Activated CD8-positive, alpha-beta T cell treated with anti-CD3 and anti-CD28 coated beads for 36 hours (primary cell): ENCODE measurements around the gene PAK3. TPM values are rescaled to one million over a fixed set of nuclear protein-coding genes. Genes with fewer than 3 reads are reported as not detected.

Experiments
- ATAC-seq: fragments of 200-7000 bp; cut with Tn5 transposase; one replicate; pipeline ENCODE4 v1.10.0; 2021; ENCODE audit warnings: mild to moderate bottlenecking, moderate library complexity
- CTCF ChIA-PET: fragments of 350-600 bp; sonication (Branson Sonifier 250); formaldehyde crosslinking; loops from one replicate; lab custom pipeline; 2021; ENCODE audit warnings: antibody characterized with exemption; lab: Charles Lee
- POLR2A ChIA-PET: fragments of 350-600 bp; sonication (Branson Sonifier 250); formaldehyde crosslinking; loops from one replicate; lab custom pipeline; 2021; ENCODE audit warnings: antibody characterized with exemption; lab: Charles Lee
- DNase-seq: peaks from one replicate; pipeline ENCODE4 v3.0.0-alpha.2; 2020
- H3K27ac Mint-ChIP-seq: one replicate; pipeline ENCODE4 v1.8.0; 2021; ENCODE audit warnings: mild to moderate bottlenecking, mixed read lengths
- H3K27me3 Mint-ChIP-seq: one replicate; pipeline ENCODE4 v1.8.0; 2021; ENCODE audit warnings: mixed read lengths
- H3K36me3 Mint-ChIP-seq: one replicate; pipeline ENCODE4 v1.8.0; 2021; ENCODE audit warnings: low read depth, mixed read lengths
- H3K4me1 Mint-ChIP-seq: one replicate; pipeline ENCODE4 v1.8.0; 2021; ENCODE audit warnings: low read depth, mixed read lengths
- H3K4me3 Mint-ChIP-seq: one replicate; pipeline ENCODE4 v1.8.0; 2021; ENCODE audit warnings: mild to moderate bottlenecking, moderate library complexity, mixed read lengths
- H3K9me3 Mint-ChIP-seq: one replicate; pipeline ENCODE4 v1.8.0; 2021; ENCODE audit warnings: mixed read lengths
- intact Hi-C: fragments of 100-400 bp; cut with micrococcal nuclease; formaldehyde crosslinking; loops from one replicate; pipeline ENCODE4 v1.10.0; 2022
- total RNA-seq, 2 experiments: library from RNA; stranded (reverse); gene quantifications; one replicate each; pipeline ENCODE4 v1.2.3, GENCODE V29; 2021
- TF ChIP-seq, protein P1 (sequence below): fragments of 200-600 bp; IDR thresholded peaks from one replicate; pipeline ENCODE4 v1.8.0; 2022; ENCODE audit warnings: antibody characterized with exemption, mild to moderate bottlenecking

The PAK3 gene
- total RNA-seq, 2 experiments from 2014 or later: 0.07 to 0.18 TPM

DNA sequence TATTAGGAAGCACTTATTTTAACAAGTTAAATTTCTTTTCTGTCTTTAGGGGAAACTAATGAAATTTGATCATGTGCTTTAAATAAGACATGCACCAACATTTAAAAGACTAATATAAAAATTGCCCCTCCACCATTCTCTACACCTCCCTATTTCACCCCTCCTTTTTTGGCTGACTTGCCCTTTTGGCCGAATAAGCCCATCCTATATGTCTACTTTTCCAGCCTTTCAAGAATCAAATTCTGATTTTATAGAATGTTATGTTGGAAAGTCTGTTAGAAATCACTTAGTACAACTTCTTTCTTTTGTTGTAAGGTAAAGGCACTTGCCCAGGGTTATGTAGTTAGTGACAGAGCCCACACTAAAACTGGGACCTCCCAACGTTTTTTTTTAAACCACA, 172.5 kb downstream of the PAK3 start:
- ChIA-PET CTCF (no interaction called here), POLR2A (no interaction called here)
- no peaks in the 10 kb centered on the region for H3K36me3 Mint-ChIP-seq
- no peaks in the 10 kb centered on the region for H3K27me3 Mint-ChIP-seq
- no peak overlapping the region for H3K27ac Mint-ChIP-seq
- ATAC-seq (no peak), DNase-seq (no peak)
- intact Hi-C loops: no loop called here
- no peak overlapping the region for H3K4me3 Mint-ChIP-seq
- no peaks in the 10 kb centered on the region for H3K9me3 Mint-ChIP-seq
- TF ChIP-seq, protein P1, sequence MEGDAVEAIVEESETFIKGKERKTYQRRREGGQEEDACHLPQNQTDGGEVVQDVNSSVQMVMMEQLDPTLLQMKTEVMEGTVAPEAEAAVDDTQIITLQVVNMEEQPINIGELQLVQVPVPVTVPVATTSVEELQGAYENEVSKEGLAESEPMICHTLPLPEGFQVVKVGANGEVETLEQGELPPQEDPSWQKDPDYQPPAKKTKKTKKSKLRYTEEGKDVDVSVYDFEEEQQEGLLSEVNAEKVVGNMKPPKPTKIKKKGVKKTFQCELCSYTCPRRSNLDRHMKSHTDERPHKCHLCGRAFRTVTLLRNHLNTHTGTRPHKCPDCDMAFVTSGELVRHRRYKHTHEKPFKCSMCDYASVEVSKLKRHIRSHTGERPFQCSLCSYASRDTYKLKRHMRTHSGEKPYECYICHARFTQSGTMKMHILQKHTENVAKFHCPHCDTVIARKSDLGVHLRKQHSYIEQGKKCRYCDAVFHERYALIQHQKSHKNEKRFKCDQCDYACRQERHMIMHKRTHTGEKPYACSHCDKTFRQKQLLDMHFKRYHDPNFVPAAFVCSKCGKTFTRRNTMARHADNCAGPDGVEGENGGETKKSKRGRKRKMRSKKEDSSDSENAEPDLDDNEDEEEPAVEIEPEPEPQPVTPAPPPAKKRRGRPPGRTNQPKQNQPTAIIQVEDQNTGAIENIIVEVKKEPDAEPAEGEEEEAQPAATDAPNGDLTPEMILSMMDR: no peak
- no peaks in the 10 kb centered on the region for H3K4me1 Mint-ChIP-seq

DNA sequence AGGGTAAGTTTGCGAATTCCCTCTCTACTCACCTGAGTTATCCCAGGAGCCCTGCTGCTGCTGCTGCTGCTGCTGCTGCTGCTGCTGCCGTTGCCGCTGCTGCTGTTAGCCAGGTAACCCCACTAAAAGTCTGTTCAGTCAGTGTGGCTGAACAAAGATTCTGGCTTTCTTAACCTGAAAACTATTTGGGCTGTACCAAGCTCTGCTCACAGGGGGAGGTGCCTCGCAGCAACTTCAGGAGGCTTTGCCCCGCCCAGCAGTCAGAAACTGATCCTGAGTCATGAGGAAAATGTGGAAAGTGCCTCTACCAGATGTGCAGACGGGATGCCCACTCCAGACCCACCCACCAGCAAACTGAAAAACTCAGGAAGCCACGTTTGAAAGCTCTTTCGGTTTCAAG, 174.3 kb downstream of the PAK3 start, which contains the start of gene CAPN6:
CAPN6 (minus strand) TSS at position 145 of the 400 bp plus-strand sequence. CDS start 6,547 bp downstream, outside the sequence.
- ChIA-PET CTCF (no interaction called here), POLR2A (no interaction called here)
- no peak within 1 kb of the TSS for H3K27ac Mint-ChIP-seq
- ATAC-seq (no peak), DNase-seq (no peak)
- no peaks in the 10 kb centered on the region for H3K36me3 Mint-ChIP-seq
- no peaks in the 10 kb centered on the region for H3K4me1 Mint-ChIP-seq
- TF ChIP-seq, protein P1: no peak
- H3K4me3 Mint-ChIP-seq: no peak within 1 kb of the TSS
- intact Hi-C loops: no loop called here
- H3K9me3 Mint-ChIP-seq: no peaks in the 10 kb centered on the region
- no peaks in the 10 kb centered on the region for H3K27me3 Mint-ChIP-seq

Other genes starting within 250 kb of the PAK3 start
- gene CAPN6, start 174.3 kb downstream of the PAK3 start, total RNA-seq: not detected